HG02623 (cell line): ENCODE data around the gene ALK.

ENCODE experiments used
- ATAC-seq: cut with Tn5 transposase; IDR thresholded peaks from one replicate; pipeline ENCODE4 v1.9.1; 2021; ENCODE audit warnings: moderate library complexity; ENCODE audit not compliant: unreplicated experiment

The ALK gene

GRCh38 chr2:29463181-29463900 is 458.0 kb downstream of the ALK start:
- ATAC-seq = no peak

GRCh38 chr2:29462293-29462692 is 459.1 kb downstream of the ALK start:
- no peak for ATAC-seq

GRCh38 chr2:29460190-29460589 is 461.2 kb downstream of the ALK start:
- no peak for ATAC-seq

- no peak for ATAC-seq
Observed at GRCh38 chr2:29459445-29460179, 461.8 kb downstream of the ALK start.

GRCh38 chr2:29456429-29456828 is 465.0 kb downstream of the ALK start:
- ATAC-seq = no peak

- no peak for ATAC-seq
Observed at GRCh38 chr2:29455200-29455860, 466.1 kb downstream of the ALK start.

- ATAC-seq = no peak
Observed at GRCh38 chr2:29452036-29452435, 469.4 kb downstream of the ALK start.

GRCh38 chr2:29450596-29451222 is 470.7 kb downstream of the ALK start:
- no peak for ATAC-seq

- no peak for ATAC-seq
Observed at GRCh38 chr2:29449499-29449898, 471.9 kb downstream of the ALK start.

GRCh38 chr2:29448096-29448688 is 473.2 kb downstream of the ALK start:
- no peak for ATAC-seq

GRCh38 chr2:29447513-29447912 is 473.9 kb downstream of the ALK start:
- ATAC-seq = no peak

GRCh38 chr2:29446847-29447246 is 474.5 kb downstream of the ALK start:
- no peak for ATAC-seq

- ATAC-seq = no peak
Observed at GRCh38 chr2:29444150-29444549, 477.2 kb downstream of the ALK start.

- no peak for ATAC-seq
Observed at GRCh38 chr2:29443627-29444026, 477.8 kb downstream of the ALK start.

- no peak for ATAC-seq
Observed at GRCh38 chr2:29443151-29443550, 478.2 kb downstream of the ALK start.

GRCh38 chr2:29440921-29441623 is 480.3 kb downstream of the ALK start:
- no peak for ATAC-seq

GRCh38 chr2:29433920-29434319 is 487.5 kb downstream of the ALK start:
- ATAC-seq = no peak

GRCh38 chr2:29433128-29433527 is 488.3 kb downstream of the ALK start:
- ATAC-seq = no peak

GRCh38 chr2:29431485-29431884 is 489.9 kb downstream of the ALK start:
- no peak for ATAC-seq

- no peak for ATAC-seq
Observed at GRCh38 chr2:29430382-29431112, 490.8 kb downstream of the ALK start.
